SU-DHL-6 (cell line): ENCODE measurements around the gene DOHH.

Source experiments
- H2AFZ ChIP-seq: fragments of 200-600 bp; sonication (generic); 2 replicates; pipeline ENCODE4 v1.6.1; 2014; ENCODE audit warnings: low read depth, mild to moderate bottlenecking, moderate library complexity, mixed read lengths, antibody characterized with exemption, low read length; ENCODE audit not compliant: severe bottlenecking
- H3F3A ChIP-seq: fragments of 200-600 bp; shearing (Covaris generic); 2 replicates; pipeline ENCODE4 v1.6.0; 2016; ENCODE audit warnings: antibody characterized with exemption, mild to moderate bottlenecking; ENCODE audit not compliant: insufficient read depth
- H3K27ac ChIP-seq: fragments of 200-600 bp; sonication (generic); 2 replicates; pipeline ENCODE4 v1.5.1; 2016; ENCODE audit warnings: low read depth, mild to moderate bottlenecking, low read length, moderate library complexity, mixed read lengths
- H3K27me3 ChIP-seq: fragments of 200-600 bp; sonication (generic), shearing (Covaris generic); 2 replicates; pipeline ENCODE4 v1.6.0; 2014; ENCODE audit warnings: mild to moderate bottlenecking, low read length
- H3K36me3 ChIP-seq: fragments of 200-600 bp; sonication (generic); 2 replicates; pipeline ENCODE4 v1.6.1; 2014; ENCODE audit warnings: mild to moderate bottlenecking, low read length, mixed read lengths
- H3K4me2 ChIP-seq: fragments of 300-600, 200-600 bp; shearing (Covaris generic), sonication (generic); 2 replicates; pipeline ENCODE4 v1.6.0; 2014; ENCODE audit warnings: low read length, low read depth, mild to moderate bottlenecking; ENCODE audit not compliant: poor library complexity, severe bottlenecking
- H3K4me3 ChIP-seq: fragments of 200-600 bp; sonication (generic); 2 replicates; pipeline ENCODE4 v1.5.1; 2014; ENCODE audit warnings: antibody characterized with exemption, low read length, mild to moderate bottlenecking, mixed read lengths; ENCODE audit not compliant: insufficient read depth, poor library complexity, severe bottlenecking
- H3K79me2 ChIP-seq: fragments of 200-600 bp; sonication (generic); 2 replicates; pipeline ENCODE4 v1.6.1; 2014; ENCODE audit warnings: mild to moderate bottlenecking, low read length, moderate library complexity; ENCODE audit not compliant: insufficient read depth
- H3K9ac ChIP-seq: fragments of 200-600 bp; sonication (generic); 2 replicates; pipeline ENCODE4 v1.7.0; 2014; ENCODE audit warnings: mild to moderate bottlenecking, low read length
- H3K9me2 ChIP-seq: fragments of 200-600 bp; sonication (generic); replicated peaks from 2 replicates; pipeline ENCODE4 v1.6.1; 2014; ENCODE audit warnings: low read length; ENCODE audit not compliant: insufficient read depth
- H3K9me3 ChIP-seq: fragments of 200-600 bp; sonication (generic); 2 replicates; pipeline ENCODE4 v1.6.1; 2014; ENCODE audit warnings: low read length, mixed read lengths; ENCODE audit not compliant: insufficient read depth
- H4K20me1 ChIP-seq: fragments of 200-600 bp; sonication (generic); 2 replicates; pipeline ENCODE4 v1.6.1; 2014; ENCODE audit warnings: low read depth, mild to moderate bottlenecking, antibody characterized with exemption, low read length, moderate library complexity, mixed read lengths
- CTCF ChIP-seq: fragments of 200-600 bp; sonication (generic); IDR thresholded peaks from one replicate; pipeline ENCODE4 v1.5.1; 2017; ENCODE audit warnings: antibody characterized with exemption, mild to moderate bottlenecking, low read length, moderate library complexity; ENCODE audit not compliant: insufficient read depth, poor library complexity, severe bottlenecking
- EZH2phosphoT487 ChIP-seq: fragments of 200-600 bp; sonication (generic), shearing (Covaris generic); conservative IDR thresholded peaks from 2 replicates; pipeline ENCODE4 v1.6.1; 2018; ENCODE audit warnings: mild to moderate bottlenecking, antibody characterized with exemption, low read length, moderate library complexity, mixed read lengths

Gene DOHH

GRCh38 chr19:3504735-3505134 is 4.3 kb upstream of the DOHH start:
- H3K4me2 ChIP-seq, result peak overlapping the region; percentile 62
- no peaks in the 10 kb centered on the region for H3K9me2 ChIP-seq
- no peaks in the 10 kb centered on the region for H3K27me3 ChIP-seq
- peak overlapping the region; percentile 75; the same call in 1 of the 2 replicates for H3K9ac ChIP-seq
- H3K4me3 ChIP-seq, result no peak overlapping the region
- H4K20me1 ChIP-seq, result no peaks in the 10 kb centered on the region
- H2AFZ ChIP-seq, result no peak overlapping the region
- peaks cover 42% of the 10 kb centered on the region for H3K79me2 ChIP-seq
- TF ChIP-seq EZH2phosphoT487, result no peak
- TF ChIP-seq CTCF, result no peak
- H3F3A ChIP-seq, result no peaks in the 10 kb centered on the region; the same call in 1 of the 2 replicates
- no peaks in the 10 kb centered on the region for H3K36me3 ChIP-seq
- no peaks in the 10 kb centered on the region for H3K9me3 ChIP-seq
- H3K27ac ChIP-seq, result no peak overlapping the region

- Histone ChIP-seq H3K9ac (no peak overlapping the region), H3K4me2 (no peak overlapping the region), H3K4me3 (no peak overlapping the region), H3K79me2 (peaks cover 38% of the 10 kb centered on the region), H3K27me3 (no peaks in the 10 kb centered on the region), H3K9me3 (no peaks in the 10 kb centered on the region), H4K20me1 (no peaks in the 10 kb centered on the region), H3K27ac (no peak overlapping the region), H3F3A (no peaks in the 10 kb centered on the region; the same call in 1 of the 2 replicates), H2AFZ (no peak overlapping the region), H3K36me3 (no peaks in the 10 kb centered on the region), H3K9me2 (no peaks in the 10 kb centered on the region)
- TF ChIP-seq CTCF (no peak), EZH2phosphoT487 (no peak)
Observed at GRCh38 chr19:3503036-3503572, 2.6 kb upstream of the DOHH start.

- TF ChIP-seq EZH2phosphoT487 (no peak), CTCF (no peak)
- Histone ChIP-seq H3K79me2 (peaks cover 36% of the 10 kb centered on the region), H2AFZ (no peak overlapping the region), H3K27me3 (no peaks in the 10 kb centered on the region), H3K4me2 (no peak overlapping the region), H3K4me3 (no peak overlapping the region), H4K20me1 (no peaks in the 10 kb centered on the region), H3K9me3 (no peaks in the 10 kb centered on the region), H3K36me3 (no peaks in the 10 kb centered on the region), H3F3A (no peaks in the 10 kb centered on the region; the same call in 1 of the 2 replicates), H3K9ac (no peak overlapping the region), H3K27ac (no peak overlapping the region), H3K9me2 (no peaks in the 10 kb centered on the region)
Observed at GRCh38 chr19:3501780-3502179, 1.3 kb upstream of the DOHH start.
